ENCODE results near the gene SLC6A13.
A peak's percentile ranks its signal among the peaks of the same experiment; 100 is the strongest.
"Not testable (repeated sequence)": the region's sequence is repeated elsewhere in the genome, so short reads cannot be mapped to it uniquely, and the experiment has no call there.

Gene SLC6A13

DNA sequence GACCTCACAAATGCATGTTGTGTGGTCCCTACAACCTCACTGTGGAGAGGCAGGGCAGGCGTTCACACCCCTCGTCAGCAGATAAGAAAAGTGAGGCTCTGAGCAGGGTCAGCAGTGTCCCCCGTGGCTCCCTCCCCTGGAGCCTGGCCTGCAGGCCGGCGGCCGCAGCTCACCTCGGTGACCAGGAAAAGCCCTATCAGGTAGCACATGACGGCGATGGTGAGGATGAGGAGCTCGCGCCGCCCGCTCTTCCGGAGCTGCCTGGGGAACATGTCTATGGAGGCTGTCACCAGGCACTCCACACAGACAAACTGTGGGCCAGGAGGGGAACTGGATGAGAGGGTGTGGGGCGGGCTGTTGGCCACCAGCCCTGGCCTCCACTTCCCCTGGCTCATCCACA lies 66.7 kb downstream of the SLC6A13 start:
- no peak for DNase-seq

DNA sequence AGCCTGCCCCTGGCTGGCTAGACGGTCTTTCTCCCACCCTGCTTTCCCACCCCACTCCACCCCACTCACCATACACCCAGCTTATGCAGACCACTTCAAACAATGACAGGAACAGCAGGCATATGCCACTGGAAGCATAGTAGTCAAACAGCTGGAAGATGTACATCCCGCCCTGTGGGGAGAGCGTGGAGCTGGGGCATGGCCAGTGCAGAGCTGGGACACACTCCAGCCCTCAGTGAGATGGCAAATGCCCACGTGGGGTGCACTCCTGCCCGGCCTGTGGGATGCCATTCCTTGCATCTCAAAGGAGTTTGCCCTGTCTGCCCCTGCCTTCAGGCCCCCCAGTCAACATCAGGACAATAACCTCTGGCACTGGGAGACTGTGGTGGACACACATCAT lies 67.5 kb downstream of the SLC6A13 start:
- no peak for DNase-seq

DNA sequence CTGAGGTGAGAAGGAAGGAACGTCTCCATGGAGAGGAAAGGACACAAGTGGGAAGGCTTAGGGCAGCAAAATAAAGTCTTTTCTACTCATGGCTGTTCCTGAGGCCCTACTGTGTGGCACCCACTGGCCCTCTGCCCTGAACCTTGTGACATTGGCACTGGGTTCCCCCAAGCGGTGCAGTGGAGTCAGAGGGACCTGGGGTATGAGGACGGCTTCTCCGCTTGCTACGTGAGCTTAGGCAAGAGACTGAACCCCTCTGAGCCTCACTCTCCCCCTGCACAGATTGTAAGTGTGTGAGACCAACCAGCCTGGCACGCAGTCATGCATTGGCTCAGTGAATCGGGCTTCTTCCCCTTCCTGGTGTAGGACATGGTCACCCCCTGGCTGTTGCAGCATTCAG lies 68.4 kb downstream of the SLC6A13 start:
- DNase-seq: no peak

DNA sequence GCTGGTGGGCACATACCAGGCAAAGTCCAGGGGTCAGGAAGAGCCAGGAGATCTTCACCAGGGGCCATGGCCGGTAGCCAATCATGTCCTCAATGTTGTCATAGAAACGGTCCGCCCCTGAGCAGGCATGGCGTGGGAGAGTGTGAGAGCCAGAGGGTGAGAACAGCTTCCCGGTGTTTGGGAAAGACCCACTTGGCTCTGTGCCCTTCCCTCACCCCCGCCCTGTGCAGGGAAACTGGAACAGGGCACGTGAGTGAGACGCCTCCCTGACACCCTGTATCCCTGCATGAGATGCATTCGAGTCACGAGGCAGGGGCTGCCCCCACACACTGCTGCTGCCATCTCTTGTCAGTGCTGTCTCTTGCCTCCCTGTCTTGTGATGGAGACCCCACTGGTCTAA lies 69.4 kb downstream of the SLC6A13 start:
- DNase-seq: no peak

DNA sequence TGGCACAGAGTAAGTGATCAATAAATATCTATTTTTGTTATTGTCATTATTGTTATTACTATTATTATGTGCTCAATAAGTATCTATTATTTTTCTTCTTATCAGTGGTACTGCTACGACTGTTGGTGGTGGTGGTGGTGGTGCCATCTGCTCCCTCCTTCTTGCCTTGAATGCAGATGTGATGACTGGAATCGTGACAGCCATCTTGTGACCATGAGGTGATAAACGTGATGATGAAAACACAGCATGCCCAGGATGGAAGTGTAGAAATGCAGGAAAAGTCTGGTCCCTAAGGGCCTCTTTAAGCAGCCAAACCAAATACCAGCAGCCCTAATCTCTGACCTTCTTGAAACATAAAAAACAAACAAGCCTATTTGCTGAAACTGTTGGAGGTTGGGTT lies 71.1 kb downstream of the SLC6A13 start:
- DNase-seq: no peak

DNA sequence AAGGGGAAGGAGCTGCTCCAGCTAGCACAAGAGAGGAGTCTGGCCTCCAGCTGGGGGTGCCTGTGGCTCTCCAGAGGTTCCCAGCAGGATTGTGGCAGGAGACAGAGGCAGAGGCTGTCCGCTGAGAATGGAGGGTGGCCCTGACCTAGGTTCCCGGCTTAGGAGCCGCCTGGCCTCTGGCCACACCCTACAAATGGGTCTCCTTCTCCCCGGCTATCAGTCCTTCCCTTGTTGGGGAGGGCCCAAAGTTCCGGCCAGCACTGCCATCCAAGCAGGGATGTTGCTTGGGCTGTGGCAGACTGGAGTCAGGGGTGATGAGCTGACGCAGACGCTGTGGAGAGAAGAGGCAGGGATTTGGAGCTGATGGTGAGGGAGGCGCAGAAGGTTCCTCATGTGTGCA lies 71.8 kb downstream of the SLC6A13 start:
- no peak for DNase-seq

DNA sequence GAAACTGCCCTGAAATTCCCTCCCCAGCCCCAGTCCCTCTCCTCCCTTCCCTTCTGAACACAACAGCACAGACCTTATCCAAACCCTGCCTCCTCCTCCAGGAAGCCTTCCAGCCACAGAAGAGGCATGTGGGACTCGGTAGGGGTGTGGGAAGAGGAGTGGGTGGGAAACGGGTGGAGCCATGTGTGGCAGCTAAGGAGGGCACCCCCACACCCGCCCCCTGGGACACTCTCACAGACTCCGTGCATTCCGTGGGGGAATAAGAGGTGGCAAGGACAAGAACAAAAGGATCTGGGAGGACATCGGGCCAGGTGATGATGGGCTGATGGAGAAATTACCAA lies 73.0 kb downstream of the SLC6A13 start:
- DNase-seq: no peak

DNA sequence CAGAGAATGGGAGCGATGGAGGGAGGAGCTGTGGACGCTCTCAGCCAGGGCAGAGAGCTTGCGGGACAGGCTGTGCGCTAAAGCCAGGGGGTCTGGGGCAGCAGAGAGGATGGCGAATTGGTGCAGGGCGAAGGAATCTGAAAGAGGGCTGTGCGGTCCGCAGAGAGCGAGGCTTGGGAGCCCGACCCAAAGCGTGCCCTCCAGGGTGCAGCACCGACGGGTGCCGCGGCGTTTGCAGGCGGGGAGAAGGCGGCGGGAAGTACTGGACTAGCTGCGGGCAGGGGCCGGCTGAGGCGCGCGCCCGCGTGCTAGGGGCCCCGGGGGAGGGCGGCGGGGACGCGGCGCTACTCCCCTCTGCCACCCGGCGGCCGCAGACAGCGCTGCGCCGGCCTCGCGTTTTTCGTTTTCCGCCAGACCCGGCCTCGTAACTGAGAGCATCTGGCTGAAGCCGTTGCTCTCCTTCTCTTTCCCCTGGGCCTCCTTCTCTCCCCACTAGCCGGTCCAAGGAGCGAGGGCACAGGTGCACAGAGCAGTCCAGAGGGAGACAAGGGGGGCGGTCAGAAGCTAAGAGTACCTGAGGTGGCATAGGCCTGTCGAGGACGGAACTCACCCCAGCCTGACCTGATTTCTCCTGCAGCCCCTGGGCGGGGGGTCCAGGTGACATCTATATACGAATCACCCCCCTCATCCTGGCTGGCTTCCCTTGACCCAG lies 73.6 kb downstream of the SLC6A13 start:
- DNase-seq: peak; percentile 53 to 73

DNA sequence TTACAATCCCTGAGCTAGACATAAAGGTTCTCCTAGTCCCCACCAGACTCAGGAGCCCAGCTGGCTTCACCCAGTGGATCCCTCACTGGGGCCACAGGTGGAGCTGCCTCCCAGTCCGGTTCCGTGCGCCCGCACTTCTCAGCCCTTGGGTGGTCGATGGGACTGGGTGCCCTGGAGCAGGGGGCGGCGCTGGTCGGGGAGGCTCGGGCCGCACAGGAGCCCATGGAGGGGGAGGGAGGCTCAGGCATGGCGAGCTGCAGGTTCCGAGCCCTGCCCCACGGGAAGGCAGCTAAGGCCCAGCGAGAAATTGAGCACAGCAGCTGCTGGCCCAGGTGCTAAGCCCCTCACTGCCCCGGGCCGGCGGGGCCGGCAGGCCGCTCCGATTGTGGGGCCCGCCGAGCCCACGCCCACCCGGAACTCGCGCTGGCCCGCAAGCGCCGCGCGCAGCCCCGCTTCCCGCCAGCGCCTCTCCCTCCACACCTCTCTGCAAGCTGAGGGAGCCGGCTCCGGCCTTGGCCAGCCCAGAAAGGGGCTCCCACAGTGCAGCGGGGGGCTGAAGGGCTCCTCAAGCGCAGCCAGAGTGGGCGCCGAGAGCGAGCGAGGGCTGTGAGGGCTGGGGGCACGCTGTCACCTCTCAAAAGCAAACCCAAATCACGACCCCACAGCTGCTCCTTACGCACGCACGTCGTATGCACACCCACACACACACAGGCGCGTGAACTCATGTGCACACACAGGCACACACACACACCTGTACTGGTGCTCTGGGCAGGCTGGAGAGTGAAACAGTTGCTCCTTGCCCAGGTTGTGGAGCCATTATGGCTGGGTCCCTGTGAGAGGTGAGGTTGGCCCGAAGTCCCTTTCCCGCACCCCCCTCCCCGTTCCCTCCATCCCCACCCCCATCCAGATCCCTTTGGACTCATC lies 74.4 kb downstream of the SLC6A13 start:
- DNase-seq: not testable (repeated sequence)

DNA sequence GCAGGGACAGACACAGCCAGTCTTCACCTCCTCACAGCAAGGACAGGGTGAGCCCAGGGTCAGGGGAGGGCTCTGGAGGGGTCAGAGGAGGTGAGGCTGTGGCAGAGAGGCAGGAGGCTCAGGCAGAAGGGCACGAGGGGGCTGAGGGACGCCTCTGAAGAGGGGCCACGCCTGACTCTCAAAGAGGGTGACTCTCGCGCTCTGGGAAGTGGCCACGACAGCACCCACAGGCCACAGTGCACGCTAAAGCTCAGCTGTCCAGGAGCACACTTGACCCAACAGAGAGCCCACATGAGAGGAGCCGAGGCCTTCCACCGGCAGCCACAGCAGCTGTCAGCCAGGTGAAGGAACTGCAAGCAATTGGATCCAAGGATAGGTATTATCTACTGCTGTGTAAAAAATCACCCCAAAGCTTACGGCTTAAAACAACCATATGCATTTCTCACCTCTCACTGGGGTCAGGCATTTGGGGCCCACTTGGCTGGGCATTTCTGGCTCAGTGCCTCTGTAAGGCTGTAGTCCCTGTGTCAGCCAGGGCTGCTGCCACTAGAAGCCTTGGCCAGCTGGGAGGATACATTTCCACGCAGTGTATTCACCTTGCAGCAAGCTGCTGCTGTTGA lies 76.5 kb downstream of the SLC6A13 start:
- DNase-seq: no peak

DNA sequence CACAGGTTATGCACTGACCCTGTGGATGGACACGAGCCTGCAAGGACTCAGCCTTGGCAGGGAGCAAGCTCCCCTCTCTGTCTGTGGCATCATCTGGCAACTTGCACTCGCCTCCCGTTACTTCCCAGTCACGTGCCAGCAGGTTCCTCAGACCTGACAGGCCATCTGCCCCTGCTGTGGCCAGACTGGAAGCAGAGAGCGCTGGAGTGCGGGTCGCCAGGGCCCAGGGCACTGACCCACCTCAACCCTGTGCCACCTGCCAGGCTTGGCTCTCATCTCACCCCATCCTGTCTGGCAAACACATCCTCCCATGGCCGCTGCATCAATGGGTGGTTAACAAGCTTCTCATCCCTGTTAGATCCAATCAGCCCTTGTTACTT lies 77.1 kb downstream of the SLC6A13 start:
- no peak for DNase-seq

DNA sequence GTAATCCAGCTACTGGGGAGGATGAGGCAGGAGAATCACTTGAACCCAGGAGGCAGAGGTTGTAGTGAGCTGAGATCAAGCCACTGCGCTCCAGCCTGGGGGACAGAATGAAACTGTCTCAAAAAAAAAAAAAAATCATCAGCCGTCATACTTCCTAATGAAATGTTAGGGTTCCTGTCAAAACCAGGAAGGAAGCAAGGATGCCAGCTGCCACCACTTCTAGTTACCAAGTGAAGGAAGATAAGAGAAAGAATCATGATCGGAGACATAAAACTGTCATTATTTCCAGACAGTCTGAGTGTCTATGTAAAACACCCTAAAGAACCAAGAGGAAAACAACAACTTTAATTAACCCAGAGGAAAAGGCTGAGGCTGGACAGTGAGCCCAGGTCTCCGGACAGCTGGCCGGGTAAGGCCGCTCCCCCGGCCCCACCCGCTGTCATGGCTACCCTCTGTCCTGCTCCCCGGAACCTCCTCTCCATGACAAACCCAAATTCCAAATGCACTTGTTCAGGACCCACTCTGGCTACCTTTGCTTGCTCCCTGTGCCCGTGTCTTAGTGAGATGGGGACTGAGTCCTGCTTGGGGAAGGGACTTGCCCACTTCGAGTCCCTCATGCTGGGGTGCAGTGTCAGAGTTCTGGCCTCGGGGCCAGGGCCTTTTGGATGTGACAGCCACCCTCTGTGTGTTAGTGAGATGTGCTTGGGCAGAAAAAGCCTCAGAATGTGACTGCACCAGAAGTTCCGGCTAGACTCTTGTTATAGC lies 77.6 kb downstream of the SLC6A13 start:
- peak; percentile 28 to 29 for DNase-seq

DNA sequence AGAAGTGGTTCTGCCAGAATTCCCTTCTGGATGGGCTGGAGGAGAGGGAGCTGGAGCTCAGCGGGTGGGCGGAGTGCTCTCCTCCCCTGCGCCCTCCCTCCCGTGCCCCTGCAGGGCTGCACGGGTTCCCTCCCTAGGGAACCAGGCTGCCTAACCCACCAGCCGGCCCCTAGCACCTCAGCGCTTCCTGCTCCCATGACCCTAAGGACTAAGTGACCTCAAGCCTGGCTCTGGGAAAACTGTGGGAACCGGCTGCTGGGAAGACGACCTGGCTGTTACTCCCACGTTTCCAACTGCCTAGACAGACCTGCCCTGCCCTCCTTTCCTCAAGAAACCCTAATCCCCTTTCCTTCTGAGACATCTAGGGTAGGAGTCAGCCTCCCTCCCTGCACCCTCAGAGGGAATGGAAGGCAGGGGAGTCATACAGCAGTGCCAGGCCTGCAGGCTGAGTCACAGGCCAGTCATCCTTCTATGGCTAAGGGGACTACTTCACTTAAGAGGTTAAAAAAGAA lies 80.2 kb downstream of the SLC6A13 start:
- peak; percentile 43 to 58 for DNase-seq

DNA sequence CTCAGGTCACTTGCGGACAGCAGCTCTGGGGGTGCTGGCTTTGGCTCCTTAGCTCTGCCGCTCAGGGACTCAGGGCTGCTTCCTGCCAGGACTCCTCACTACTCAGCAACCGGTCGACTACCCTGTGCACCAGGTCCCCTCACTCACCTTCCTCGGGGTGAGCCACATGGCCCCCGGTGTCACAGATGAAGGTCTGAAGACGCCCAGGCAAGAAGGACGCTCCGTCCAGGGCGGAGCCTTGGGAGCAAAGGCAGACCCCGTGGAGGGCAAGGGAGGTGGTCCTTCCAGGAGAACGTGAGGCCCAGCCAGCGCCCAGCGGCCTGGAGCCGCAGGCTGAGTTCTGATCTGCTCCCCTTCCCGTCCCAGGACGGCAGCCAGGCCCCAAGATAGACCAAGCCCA lies 80.7 kb downstream of the SLC6A13 start:
- DNase-seq: no peak

DNA sequence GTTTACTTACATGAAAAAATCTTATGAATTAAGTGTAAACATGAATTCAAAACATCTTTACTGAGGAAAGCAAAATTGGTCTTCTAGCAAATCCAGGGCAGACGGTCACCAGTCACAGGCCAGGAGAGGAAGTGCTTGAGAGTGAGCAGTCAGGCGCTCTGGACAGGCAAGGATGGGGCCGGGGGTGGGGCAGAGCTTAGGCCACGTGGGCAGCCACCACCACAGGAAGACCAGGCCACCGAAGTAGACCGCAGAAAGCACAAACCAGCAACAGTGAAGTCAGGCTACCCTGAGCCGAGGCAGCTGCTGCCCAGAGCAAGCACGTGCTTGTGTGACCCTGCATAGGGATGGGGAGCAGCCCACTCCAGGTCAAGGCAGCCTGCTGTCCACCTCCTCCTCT lies 82.2 kb downstream of the SLC6A13 start:
- DNase-seq: peak; percentile 91 to 94

DNA sequence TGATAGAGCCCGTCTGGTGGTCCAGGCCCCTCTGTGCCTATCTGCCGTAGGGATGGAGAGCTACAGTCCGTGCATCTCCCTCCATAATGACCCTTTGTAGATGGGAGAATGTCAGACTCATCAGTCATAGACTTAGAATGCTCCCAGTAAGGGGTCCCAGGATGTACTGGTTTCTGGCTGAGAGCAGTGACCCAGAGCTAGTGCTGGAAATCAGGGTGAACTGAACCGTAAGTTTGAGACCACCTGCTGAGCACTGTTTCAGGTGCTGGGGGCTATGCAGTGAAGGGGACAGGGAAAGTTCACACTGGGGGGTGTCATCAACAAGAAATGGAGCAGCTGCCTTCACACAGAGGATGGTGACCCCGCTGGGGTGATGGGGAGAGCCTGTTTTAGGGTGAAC lies 82.8 kb downstream of the SLC6A13 start:
- DNase-seq: no peak

DNA sequence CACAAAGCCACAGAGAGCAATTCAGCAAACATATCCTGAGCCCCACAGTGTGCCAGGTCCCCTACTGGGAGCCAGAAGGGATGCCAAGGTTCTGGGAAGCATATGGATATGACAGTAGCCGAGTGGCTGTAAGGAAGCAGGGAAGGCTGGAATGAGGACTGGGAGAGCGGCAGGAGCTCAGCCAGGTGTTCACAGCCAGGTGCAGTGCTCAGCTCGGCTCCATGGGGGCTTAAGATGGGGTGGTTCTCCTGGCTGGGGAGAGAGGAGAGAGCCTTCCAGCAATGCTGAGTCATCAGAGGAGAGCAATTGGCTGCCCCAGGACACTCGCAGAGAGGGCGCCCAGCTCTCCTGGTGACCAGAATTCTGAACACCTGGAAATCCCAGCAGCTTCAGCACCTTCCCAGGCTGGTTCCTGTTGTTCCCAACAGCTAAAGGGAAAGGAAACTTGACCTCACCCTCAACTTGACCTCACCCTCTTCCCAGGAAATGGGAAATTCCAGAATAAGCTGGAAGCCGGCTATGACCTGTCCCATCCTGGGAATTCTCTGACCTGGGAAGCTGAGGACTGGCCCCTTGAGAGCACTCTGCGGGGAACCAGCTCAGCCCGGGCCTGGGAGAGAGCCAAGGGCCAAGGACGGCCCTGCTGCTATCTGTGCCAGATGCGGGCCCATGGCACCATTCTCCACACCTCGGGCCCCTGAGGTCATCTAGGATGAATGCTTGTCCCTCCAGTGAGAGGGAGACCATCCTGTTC lies 83.3 kb downstream of the SLC6A13 start:
- DNase-seq: no peak

DNA sequence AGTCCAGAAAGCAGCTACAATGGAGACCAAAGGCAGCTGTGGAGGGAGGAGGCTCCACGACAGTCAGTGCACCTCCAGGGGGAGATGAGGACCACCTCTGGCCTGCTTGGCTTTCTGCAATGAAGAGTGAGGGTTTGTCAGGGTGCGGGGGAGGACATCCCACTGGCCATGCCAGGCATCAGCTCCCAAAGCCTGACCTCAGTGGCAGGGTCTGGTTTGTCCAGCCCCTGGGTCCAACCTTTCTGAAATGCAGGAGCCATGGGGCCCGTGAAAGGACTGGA lies 83.9 kb downstream of the SLC6A13 start:
- DNase-seq: no peak

DNA sequence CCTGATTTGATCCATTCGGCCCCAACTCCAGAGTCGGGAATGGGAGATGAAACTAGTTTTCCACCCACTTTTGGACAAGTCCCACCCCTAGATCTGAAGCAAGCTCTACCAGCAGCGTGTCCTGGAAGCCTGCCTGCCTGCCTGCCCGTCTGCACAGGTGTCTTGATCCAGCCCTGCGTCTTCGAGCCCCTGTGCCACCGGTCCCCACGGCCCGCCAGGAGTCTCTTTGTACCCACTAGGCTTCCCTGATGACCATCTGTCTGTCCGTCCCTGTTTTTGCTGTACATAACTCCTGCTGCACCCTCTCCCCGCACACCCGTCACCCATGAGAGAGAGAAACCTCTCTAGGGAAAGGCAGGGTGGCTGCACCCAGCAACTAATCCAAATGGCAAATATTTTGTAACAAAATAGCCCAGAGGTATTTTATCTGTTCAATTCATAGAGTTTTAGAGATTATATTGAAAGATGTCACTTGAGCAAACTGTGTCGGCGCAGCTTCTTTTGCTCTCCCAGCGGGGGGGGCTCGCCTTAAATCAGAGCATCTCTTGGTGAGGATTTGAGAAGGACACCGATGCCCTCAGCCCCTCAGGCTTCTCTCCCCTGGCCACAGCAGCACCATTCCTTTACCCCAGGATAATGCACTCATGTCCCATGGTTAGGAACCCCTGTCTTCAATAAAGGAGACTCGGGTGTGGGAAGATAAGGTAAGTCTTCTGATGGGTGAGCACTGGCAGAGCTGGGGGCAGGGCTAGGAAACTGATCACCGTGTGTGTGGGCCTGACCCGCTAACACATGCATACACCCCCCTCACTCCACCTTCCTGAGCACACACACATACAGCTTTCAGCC lies 84.4 kb downstream of the SLC6A13 start:
- no peak for DNase-seq

DNA sequence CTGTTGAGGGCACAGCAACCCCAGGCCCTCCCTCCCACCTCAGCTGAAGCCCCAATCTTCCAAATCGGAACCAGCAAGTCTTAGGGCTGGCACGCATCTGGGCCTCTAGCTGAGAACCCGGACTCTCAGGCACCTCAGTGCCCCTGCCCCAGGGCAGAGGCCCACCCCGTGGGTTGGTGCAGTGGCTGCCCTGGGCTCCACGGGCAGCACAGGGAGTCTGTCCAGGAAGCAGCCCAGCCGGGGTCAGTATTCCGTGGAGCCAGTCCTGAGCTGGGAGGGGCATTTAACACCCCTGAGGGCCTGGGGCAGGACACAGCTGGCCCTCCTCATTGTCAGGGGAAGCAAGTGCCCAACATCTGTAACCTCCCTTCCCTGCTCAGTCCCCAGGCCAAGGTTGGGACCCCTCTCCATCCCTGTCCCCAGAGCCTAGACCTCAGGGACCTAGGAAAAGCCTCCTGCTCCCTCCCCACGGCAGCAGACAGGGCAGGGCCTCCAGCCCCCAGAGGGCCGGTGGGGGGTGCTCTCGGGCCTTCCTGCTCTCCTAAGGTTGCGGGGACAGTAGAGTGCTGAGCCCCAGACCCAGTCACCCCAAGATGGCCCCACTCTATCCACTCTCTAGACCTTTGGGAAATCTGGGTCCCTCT lies 85.2 kb downstream of the SLC6A13 start:
- DNase-seq: no peak

All from inflammatory macrophage (primary cell).